HPDE6-E6E7 (cell line): Measurements from ENCODE around the gene LRCH2.

Experiments
- DNase-seq: peaks from one replicate; pipeline ENCODE4 v3.0.0; 2011; ENCODE audit warnings: missing footprints; ENCODE audit errors: extremely low spot score

The LRCH2 gene

DNA sequence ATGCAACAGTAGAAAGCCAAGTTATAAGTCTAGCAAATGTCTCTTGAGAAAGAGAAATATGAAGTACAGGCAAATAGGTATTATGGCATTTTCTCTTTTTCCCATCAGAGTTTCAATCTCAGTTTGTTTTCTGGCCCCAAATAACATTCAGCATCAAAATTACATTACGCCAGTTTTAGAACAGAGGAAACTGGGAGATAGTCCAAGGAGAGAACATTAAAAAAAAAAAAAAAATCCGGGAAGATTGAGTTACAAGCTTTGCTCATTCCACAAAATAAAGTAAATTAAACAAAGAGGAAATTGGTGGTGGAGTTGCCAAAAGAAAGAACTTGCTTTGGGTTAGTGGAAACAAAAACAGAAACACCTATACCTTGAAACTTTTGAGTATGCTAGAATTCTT, 166.1 kb downstream of the LRCH2 start:
- no peak for DNase-seq

DNA sequence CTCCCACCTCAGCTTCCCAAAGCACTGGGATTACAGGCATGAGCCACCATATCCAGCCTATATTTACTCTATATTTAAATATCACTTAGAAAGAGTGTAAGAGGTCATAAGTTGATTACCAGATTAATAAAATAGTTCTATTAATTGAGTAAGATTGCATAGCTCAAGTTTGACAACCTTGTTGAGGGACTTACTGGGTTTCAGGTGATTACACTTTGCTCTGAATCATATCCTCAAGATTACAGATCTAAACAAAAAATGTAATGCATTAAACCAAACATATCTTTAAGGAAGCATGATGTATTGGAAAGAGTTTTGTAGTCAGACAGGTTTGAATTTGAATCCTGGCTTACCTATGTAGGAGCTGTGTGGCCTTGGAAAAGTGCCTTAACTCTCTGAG, 168.6 kb downstream of the LRCH2 start:
- no peak for DNase-seq
